8988T (cell line): ENCODE measurements around the gene NOL12.
"Not testable (repeated sequence)": the region's sequence is repeated elsewhere in the genome, so short reads cannot be mapped to it uniquely, and the experiment has no call there.

Source experiments
- DNase-seq: peaks from one replicate; pipeline ENCODE4 v3.0.0; 2011

Gene NOL12

GRCh38 chr22:37681001-37681424 is 5.1 kb upstream of the NOL12 start:
- DNase-seq: no peak

- peak; percentile 48 for DNase-seq
These were observed 4.5 kb upstream of the NOL12 start for GRCh38 chr22:37681556-37682049.

DNA sequence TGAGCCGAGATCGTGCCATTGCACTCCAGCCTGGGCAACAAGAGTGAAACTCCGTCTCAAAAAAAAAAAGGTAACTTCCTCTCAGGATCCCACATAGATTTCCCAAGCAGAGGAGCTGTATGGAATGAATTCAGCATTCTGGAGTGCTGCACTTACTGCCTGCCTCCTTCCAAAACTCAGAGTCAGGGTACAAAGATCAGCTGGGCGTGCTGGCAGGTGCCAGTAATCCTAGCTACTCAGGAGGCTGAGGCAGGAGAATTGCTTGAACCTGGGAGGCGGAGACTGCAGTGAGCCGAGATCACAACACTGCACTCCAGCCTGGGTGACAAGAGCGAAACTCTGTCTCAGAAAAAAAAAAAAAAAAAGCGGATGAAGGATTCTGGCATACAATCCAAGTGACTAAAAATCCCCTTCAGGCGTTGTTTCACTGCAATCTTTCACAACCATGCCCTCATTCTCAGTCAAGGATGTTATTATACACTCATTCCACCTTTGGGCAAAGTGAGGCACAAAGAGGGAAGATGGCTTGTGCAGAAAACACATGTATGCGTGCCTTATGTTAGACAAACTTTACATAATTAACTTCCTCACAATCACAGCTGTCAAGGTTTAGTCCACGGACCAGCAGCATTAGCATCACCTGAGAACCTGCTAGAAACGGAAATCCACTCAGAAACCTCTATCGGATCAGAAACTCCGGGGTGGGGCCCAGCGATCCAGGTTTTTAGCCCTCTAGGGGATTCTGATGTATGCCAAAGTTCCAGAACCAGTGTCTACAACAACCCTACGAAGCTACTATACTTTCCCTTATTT is 1.1 kb upstream of the NOL12 start:
- no peak for DNase-seq

DNA sequence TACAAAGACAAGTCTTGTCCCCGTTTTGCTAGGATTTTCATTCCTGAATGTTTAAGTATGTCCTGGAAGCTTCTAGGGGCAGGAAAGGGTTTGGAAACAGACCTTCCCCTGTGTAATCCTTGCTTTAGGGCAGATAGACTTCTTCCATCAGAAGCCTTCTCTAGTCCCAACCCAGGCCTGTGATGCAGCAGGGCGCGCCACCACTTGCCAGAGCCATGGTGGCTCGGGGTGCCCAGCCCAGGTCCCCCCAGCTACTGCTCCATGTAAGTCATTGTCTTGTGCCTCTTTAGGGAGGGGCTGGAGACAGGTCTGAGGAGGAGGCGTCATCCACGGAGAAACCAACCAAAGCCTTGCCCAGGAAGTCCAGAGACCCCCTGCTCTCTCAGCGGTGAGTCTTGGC is 4.3 kb downstream of the NOL12 start:
- no peak for DNase-seq

GRCh38 chr22:37690901-37691504 is 4.9 kb downstream of the NOL12 start:
- no peak for DNase-seq

DNA sequence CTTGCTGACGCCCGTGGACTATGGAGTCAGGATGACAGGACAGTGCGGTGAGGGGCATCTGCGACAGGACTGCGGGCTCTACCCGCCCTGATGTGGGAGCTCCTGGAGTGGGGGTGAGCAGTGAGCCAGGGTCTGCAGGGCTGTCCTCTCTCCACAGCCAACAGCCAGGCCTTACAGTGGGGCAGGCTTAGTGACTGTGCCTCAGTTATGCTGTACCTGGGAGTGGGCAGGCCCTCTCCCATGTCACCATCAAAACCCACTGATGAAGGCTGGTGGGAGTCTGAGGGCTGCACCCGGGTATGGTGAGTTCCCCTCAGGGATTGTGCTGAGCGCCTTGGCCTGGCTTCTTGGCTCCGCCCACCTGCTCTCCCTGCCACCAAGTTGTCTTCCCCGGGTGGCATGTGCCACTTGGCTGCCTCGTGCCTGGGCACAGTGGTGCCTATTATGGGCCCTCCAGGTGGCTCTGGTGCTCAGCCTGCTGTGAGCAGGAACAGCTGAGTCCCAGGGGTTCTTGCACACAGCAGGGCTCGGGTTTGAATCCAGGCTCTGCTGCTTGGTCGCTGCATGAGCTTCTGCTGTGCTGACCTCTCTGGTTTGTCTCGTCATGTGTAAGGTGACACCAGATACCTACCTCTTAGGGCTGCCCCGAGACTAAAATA is 6.6 kb downstream of the NOL12 start:
- no peak for DNase-seq

- DNase-seq: not testable (repeated sequence)
These were observed 8.0 kb downstream of the NOL12 start for GRCh38 chr22:37694131-37694530.

- not testable (repeated sequence) for DNase-seq
These were observed 10.1 kb downstream of the NOL12 start for GRCh38 chr22:37696260-37696656.

- DNase-seq: no peak
These were observed 10.8 kb downstream of the NOL12 start, which contains the start of gene TRIOBP for GRCh38 chr22:37696657-37697537. TSS of gene TRIOBP (plus strand) at chr22:37697048. CDS start at chr22:37701366, 4,318 bp downstream.

DNA sequence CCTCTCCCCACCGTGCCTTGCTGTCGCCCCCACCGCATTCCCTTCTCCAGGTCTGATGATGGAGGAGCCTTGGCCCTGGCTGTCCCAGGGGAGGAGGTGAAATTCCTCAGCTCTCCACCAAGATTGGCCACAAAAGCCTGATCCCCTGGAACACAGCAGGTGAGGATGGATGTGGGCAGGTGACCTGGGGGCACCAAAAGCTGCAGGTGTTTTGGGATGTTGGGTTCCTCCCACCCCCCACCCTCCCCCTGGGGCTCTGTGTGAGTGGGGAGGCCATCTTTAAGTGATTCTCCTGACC is 11.3 kb downstream of the NOL12 start:
- no peak for DNase-seq

DNA sequence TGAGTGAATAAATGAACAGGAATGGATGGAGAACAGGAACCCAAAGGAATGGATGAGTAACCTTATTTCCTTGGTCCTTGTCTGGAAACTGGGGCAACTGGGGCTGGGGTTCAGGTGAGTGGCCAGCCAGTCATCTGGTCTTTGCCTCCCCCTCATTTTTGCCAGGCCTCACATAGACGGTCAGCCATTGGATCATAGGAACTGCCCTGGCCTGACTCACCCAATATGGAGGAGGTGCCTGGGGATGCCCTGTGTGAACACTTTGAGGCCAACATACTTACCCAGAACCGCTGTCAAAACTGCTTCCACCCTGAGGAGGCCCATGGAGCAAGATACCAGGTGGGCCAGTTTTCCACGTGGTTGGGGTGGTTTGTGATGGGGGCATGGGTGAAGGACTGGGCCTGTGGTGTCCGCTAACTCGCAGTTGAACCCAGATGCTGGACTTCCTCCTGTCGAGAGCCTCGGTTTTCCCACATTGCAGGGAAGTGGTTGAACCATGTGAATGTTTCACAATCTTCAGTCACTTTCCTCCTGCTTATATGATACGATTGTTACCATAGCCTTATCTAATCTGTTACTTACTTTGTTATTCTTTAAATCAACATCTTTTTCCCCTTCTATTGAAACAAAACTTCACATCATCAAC is 15.1 kb downstream of the NOL12 start:
- DNase-seq: no peak

GRCh38 chr22:37703906-37704305 is 17.8 kb downstream of the NOL12 start:
- no peak for DNase-seq

- no peak for DNase-seq
These were observed 18.5 kb downstream of the NOL12 start for GRCh38 chr22:37704645-37705044.

DNA sequence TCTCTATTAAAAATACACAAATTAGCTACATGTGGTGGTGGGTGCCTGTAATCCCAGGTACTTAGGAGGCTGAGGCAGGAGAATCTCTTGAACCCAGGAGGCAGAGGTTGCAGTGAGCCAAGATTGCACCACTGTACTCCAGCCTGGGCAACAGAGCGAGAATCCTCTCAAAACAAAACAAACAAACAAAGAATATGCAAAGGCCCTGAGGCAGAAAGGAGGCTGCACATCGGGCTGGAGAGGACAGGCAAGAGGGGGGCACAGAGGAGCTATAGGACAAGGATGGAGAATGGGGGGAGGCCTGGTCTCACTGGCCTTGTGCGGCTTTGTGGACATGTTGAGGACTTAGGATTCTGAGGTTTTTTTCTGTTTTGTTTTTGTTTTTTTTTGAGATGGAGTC is 19.1 kb downstream of the NOL12 start:
- no peak for DNase-seq

GRCh38 chr22:37708580-37709444 is 22.7 kb downstream of the NOL12 start:
- DNase-seq: no peak

GRCh38 chr22:37709445-37709765 is 23.3 kb downstream of the NOL12 start:
- DNase-seq: no peak

GRCh38 chr22:37710675-37711074 is 24.5 kb downstream of the NOL12 start:
- DNase-seq: no peak

GRCh38 chr22:37711490-37711889 is 25.3 kb downstream of the NOL12 start:
- DNase-seq: no peak

- DNase-seq: no peak
These were observed 27.6 kb downstream of the NOL12 start for GRCh38 chr22:37713761-37714160.

DNA sequence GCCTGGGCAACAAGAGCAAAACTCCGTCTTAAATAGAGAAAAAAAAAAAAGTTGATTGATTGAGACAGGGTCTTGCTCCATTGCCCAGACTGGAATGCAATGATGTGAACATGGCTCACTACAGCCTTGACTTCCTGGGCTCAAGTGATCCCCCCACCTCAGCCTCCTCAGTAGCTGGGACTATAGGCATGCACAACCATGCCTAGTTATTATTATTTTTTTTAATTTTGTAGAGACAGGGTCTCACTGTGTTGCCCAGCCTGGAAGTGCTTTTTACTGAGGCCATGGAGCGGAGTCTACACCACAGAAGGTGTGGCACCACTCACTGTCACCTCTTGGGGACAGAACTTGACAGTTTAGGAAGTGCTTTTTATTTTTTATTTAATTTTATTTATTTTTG is 28.5 kb downstream of the NOL12 start:
- DNase-seq: no peak

DNA sequence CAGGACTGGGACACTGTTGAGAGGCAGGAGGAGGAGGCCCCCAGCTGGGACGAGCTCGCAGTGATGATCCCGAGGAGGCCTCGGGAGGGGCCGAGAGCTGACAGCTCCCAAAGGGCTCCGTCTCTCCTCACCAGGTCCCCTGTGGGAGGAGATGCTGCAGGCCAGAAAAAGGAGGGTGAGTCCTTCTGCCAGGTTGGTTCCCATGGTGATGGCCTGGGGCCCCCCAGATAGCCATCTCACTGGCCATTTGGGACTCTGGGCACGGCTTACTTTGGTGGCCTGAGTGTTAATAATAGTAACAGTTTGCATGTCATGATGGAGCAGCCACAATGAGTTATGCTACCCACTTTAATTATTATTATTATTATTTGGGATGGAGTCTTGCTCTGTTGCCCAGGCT is 29.6 kb downstream of the NOL12 start:
- DNase-seq: no peak

DNA sequence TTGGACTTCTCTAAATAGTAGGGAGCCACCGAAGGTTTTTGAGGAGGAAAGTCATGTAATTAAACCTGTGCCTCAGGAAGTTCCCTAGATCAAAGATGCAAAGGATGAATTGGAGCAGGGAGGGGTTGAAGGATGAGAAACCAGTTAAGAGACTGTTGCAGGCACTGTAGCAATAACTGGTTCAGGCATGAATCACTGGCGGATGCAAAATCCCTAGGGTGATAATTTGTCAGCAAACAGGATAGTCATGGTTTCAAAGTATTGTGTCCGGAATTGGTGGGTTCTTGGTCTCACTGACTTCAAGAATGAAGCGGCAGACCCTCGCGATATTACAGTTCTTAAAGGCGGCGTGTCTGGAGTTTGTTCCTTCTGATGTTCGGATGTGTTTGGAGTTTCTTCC is 30.6 kb downstream of the NOL12 start:
- DNase-seq: no peak
